Nasal cavity respiratory epithelium epithelial cell of viscerocranial mucosa (primary cell): Measurements from ENCODE around the gene PCDHGB4. TPM values are rescaled to one million over a fixed set of nuclear protein-coding genes. Genes with fewer than 3 reads are reported as not detected.

Experiments
- total RNA-seq: library from RNA; depleted of rRNA; stranded (reverse); fragments of >200 nt; gene quantifications from 2 replicates; pipeline ENCODE4 v1.2.3, GENCODE V29; 2014

PCDHGB4 gene
- total RNA-seq, result 3.1 and 8.0 TPM in 2 replicates

DNA sequence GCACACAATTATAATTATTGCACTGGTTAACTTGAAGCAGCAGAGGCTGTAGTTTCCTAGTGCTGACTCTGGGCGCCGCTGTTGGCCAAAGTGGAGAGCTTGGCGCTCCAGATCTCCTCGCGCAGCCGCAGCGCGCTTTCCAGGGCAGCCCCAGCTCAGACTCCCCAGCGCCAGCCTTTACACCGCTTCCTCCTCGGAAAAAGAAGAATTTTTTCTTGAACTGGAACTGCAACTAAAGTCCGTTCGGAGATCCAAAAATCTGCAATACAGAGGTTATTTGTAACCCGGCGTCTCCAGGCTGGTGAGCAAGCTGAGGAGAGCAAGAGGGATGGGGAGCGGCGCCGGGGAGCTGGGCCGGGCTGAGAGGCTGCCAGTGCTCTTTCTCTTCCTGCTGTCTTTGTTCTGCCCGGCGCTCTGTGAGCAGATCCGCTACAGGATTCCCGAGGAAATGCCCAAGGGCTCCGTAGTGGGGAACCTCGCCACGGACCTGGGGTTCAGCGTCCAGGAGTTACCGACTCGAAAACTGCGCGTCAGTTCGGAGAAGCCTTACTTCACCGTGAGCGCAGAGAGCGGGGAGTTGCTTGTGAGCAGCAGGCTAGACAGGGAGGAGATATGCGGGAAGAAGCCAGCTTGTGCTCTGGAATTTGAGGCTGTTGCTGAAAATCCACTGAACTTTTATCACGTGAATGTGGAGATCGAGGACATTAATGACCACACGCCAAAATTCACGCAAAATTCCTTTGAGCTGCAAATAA, at the start of gene PCDHGB4:
TSS of gene PCDHGB4 (plus strand) at position 142 of the 755 bp plus-strand sequence. CDS start at position 329, 187 bp downstream.

GRCh38 chr5:141338538-141339306, 48.8 kb upstream of the PCDHGB4 start, which contains the start of gene PCDHGA2:
PCDHGA2 (plus strand) TSS chr5:141338760.

GRCh38 chr5:141343242-141343952, 44.1 kb upstream of the PCDHGB4 start, which contains the start of gene PCDHGA3:
PCDHGA3 (plus strand) TSS chr5:141343829; CDS start chr5:141344034, 205 bp downstream.

DNA sequence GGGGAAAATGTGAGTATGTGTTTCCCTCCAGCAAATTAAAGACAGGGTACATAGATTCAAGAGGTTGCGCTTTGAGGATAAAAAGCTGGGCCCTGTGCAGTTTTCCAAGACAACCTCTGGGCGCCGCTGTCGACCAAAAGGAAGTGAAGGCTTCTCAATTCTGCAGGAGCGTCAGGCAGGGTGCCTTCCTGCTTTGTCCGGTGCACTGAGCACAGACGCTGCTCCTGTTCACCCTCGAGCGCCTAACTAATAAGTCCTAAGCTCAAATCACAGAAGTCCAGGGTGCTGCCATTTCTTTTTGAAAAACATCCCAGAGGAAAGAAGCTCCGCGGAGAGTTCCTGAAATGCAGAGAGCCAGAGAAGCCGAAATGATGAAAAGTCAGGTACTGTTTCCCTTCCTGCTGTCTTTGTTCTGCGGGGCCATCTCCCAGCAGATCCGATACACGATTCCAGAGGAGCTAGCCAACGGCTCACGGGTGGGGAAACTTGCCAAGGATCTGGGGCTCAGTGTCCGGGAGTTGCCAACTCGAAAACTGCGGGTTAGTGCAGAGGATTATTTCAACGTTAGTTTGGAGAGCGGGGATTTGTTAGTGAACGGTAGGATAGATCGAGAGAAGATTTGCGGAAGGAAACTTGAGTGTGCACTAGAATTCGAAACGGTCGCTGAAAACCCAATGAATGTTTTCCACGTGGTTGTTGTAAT, 37.4 kb upstream of the PCDHGB4 start, which contains the start of gene PCDHGB1:
TSS of gene PCDHGB1 (plus strand) at position 183 of the 703 bp plus-strand sequence. CDS start at position 345, 162 bp downstream.

GRCh38 chr5:141354900-141355469, 32.5 kb upstream of the PCDHGB4 start, which contains the start of gene PCDHGA4:
PCDHGA4 (plus strand) TSS chr5:141355021; CDS start chr5:141355108, 87 bp downstream.

GRCh38 chr5:141359790-141360426, 27.6 kb upstream of the PCDHGB4 start, which contains the start of gene PCDHGB2:
PCDHGB2 (plus strand) TSS chr5:141359994; CDS start chr5:141360136, 142 bp downstream.

GRCh38 chr5:141363952-141364660, 23.4 kb upstream of the PCDHGB4 start, which contains the start of gene PCDHGA5:
PCDHGA5 (plus strand) TSS chr5:141364162; CDS start chr5:141364331, 169 bp downstream.

GRCh38 chr5:141369994-141370848, 17.3 kb upstream of the PCDHGB4 start, which contains the start of gene PCDHGB3:
PCDHGB3 (plus strand) TSS chr5:141370242; CDS start chr5:141370395, 153 bp downstream.

DNA sequence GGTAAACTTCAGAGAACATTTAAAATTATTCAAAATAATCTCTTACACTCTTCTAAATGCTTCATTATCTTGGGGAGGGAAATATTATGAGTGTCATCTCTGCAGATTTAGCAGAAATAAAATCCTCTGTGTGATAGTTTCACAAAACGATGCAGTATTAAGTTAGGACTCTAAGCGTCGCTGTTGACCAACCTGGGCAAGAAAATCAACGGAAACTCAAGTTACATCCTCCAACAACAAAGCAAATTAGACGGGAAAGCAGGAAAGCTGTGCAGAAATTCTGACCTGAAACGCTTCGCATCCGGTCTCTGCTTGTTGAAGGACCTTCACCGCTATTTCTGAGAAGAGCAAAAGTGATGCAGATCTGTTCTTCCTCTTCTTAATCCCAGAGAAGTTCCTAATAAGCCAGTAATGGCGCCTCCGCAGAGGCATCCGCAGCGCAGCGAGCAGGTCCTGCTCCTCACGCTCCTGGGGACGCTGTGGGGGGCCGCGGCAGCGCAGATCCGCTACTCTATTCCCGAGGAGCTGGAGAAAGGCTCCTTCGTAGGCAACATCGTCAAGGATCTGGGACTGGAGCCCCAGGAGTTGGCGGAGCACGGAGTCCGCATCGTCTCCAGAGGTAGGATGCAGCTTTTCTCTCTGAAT, 13.7 kb upstream of the PCDHGB4 start, which contains the start of gene PCDHGA6:
TSS of gene PCDHGA6 (plus strand) at position 219 of the 645 bp plus-strand sequence. CDS start at position 412, 193 bp downstream.

DNA sequence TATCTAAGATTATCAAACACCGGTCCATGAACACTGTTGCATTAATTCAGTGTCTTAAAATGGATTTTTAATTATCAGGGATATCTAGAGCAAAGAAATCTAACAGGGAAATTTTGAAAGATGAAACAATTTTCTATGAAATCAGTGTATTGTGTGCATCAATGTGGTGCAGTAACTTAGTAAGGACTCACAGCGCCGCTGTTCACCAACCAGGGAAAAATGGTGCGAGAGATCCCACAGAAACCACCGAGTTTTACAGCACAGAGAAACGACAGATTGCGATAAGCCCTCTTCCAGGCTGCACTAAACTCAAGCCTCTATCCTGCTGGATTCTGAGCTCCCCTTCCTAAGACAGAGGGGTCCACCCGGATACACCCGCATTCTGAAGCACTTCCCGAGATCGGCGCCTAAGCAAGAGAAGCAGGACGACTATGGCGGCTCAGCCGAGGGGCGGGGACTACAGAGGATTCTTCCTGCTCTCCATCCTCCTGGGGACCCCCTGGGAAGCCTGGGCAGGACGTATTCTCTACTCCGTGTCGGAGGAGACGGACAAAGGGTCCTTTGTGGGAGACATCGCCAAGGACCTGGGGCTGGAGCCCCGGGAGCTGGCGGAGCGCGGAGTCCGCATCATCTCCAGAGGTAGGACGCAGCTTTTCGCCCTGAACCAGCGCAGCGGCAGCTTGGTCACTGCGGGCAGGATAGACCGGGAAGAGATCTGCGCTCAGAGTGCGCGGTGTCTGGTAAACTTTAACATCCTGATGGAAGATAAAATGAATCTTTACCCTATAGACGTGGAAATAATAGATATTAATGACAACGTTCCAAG, 4.8 kb upstream of the PCDHGB4 start, which contains the start of gene PCDHGA7:
TSS of gene PCDHGA7 (plus strand) at position 274 of the 826 bp plus-strand sequence. CDS start at position 432, 158 bp downstream.

DNA sequence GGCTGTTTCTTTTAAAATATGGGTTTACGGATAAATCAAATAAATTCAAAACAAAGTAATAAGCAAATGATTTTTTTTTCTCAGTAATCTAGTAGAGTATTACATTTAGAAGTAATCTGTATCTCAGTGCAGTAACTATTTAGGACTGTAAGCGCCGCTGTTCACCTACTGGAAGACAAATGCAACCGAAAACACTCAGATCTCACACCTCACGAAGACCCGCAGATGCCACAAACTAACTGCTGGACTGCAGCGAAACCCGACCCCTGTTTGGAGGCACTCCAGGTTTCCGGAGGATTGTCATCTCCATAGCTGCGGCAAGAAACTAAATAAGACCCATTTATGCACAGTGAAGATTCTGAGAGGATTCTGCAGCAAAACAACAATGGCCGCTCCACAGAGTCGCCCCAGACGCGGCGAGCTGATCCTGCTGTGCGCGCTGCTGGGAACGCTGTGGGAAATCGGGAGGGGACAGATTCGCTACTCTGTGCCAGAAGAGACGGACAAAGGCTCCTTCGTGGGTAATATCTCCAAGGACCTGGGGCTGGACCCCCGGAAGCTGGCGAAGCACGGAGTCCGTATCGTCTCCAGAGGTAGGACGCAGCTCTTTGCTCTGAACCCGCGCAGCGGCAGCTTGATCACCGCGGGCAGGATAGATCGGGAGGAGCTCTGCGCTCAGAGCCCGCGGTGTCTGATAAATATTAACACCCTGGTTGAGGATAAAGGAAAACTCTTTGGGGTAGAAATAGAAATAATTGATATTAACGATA, 5.1 kb downstream of the PCDHGB4 start, which contains the start of gene PCDHGA8:
TSS of gene PCDHGA8 (plus strand) at position 205 of the 770 bp plus-strand sequence. CDS start at position 386, 181 bp downstream.

GRCh38 chr5:141397756-141398551, 10.5 kb downstream of the PCDHGB4 start, which contains the start of gene PCDHGB5:
PCDHGB5 (plus strand) TSS chr5:141397947; CDS start chr5:141398128, 181 bp downstream.

GRCh38 chr5:141402553-141403243, 15.2 kb downstream of the PCDHGB4 start, which contains the start of gene PCDHGA9:
PCDHGA9 (plus strand) TSS chr5:141402778; CDS start chr5:141402953, 175 bp downstream.

DNA sequence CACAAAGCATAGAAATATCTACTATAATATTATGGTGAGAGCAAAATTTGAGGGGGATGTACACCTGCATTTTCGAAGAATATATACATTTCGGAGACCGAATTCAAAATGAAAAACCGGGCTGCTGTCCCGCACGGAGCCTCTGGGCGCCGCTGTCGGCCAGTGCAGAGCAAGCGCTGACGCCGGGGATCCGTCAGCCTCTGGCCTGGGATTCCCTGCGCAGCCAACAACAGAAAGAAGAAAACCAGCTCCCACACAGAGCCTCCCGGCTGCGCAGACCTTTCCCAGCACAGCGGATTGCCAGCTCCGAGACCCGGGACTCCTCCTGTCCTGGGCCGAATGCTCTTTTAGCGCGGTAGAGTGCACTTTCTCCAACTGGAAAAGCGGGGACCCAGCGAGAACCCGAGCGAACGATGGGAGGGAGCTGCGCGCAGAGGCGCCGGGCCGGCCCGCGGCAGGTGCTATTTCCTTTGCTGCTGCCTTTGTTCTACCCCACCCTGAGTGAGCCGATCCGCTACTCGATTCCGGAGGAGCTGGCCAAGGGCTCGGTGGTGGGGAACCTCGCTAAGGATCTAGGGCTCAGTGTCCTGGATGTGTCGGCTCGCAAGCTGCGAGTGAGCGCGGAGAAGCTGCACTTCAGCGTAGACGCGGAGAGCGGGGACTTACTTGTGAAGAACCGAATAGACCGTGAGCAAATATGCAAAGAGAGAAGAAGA, 20.4 kb downstream of the PCDHGB4 start, which contains the start of gene PCDHGB6:
TSS of gene PCDHGB6 (plus strand) at position 232 of the 716 bp plus-strand sequence. CDS start at position 414, 182 bp downstream.

